OCI-M1 (cell line): Measurements from ENCODE around the gene HMGB2.
A peak's percentile ranks its signal among the peaks of the same experiment; 100 is the strongest.

Experiments
- DNase-seq: peaks from one replicate; lab custom pipeline; 2025; lab: John Stamatoyannopoulos, UW

The HMGB2 gene

GRCh38 chr4:173288296-173288695 is 45.9 kb downstream of the HMGB2 start:
- peak; percentile 99 for DNase-seq

- DNase-seq = peak; percentile 26
These were observed 46.7 kb downstream of the HMGB2 start for GRCh38 chr4:173287486-173287885.

GRCh38 chr4:173284463-173284862 is 49.7 kb downstream of the HMGB2 start:
- peak; percentile 31 for DNase-seq

- DNase-seq = peak; percentile 81
These were observed 51.5 kb downstream of the HMGB2 start for GRCh38 chr4:173282626-173283025.

GRCh38 chr4:173282256-173282562 is 51.9 kb downstream of the HMGB2 start:
- no peak for DNase-seq

- DNase-seq = peak; percentile 97
These were observed 52.5 kb downstream of the HMGB2 start for GRCh38 chr4:173281406-173282255.
